Measurements from ENCODE around the gene MEF2C.
"Not testable (repeated sequence)": the region's sequence is repeated elsewhere in the genome, so short reads cannot be mapped to it uniquely, and the experiment has no call there.

Gene MEF2C

DNA sequence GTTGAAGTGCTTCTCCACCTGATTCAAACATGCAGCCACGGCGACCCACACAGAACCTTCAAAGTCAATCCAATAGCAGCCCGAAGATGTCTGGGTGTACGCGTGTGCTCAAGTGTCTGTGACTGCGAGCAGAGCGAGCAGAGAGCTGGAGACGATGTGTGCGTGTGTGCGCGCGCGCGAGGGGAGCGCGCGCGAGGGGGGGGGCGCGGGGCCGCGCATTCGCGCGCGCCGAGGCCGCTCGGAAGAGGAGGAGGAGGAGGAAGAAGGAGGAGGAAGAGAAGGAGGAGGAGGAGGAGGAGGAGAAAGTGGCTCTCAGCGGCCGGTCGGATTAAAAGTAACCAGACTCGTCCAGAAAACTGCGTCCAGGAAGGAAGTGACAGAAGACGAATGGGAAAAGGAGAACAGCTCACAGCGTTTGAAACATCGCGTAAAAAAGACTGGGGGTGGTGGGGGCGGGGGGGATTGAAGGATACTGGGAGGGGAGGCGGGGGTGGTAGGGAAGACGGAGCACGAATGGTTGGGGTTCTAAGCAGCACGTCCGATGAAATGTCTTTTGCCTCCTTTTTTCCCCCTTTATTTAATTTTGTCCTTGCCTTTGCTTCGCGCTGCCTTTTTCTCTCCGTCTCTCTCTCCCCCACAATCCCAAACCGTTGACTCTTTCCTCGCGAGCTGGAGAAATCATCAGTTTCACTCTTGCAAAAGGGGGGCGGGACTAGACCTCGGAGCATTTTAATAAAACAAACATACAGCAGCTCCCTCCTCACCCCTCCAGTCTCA is at the start of gene MEF2C:
TSS of gene MEF2C (minus strand) at position 126 of the 777 bp plus-strand sequence. CDS start 59,396 bp downstream, outside the sequence.
- DNase-seq: peak in 1 of 2 experiments; percentile 5

DNA sequence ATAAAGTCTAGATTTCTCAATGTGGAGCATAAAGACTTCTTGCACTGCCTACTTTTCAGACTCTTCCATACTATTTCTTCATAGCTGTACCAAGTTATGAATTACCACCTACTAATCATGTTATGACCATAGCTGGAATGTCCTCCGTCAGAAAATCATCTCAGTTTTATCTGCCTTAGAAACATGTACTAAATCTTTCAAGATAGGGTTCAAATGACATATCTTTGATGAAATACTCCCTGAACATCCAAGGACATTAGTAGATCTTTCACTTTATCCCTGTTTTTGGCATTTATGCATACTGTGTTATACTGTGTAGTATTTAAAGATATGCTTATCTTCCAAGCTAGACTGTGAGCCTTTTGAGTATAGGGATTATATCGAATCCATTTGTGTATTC is 49.6 kb upstream of the MEF2C start:
- no peak for DNase-seq

- DNase-seq: no peak
Observed at GRCh38 chr5:88930335-88930734, 47.4 kb upstream of the MEF2C start.

DNA sequence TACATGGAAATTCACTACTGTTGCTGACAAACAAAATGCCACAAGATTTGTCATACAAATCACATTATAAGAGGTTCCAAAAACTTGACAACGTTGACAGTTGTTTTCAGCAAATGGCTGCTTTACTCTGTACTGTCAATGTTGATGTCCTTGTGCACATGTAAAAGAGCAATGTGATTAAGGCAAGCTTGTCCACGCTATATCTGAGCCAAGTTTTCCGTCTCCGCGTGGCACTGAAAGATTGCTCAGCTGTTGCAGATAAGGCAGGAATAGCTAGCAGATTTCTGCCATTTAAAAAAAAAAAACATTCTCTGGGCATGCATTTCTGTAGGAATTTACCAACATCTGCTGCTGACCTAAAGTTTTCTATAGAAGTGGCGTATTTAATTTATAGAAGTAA is 46.4 kb upstream of the MEF2C start:
- no peak for DNase-seq

GRCh38 chr5:88926774-88927173 is 43.8 kb upstream of the MEF2C start:
- no peak for DNase-seq

DNA sequence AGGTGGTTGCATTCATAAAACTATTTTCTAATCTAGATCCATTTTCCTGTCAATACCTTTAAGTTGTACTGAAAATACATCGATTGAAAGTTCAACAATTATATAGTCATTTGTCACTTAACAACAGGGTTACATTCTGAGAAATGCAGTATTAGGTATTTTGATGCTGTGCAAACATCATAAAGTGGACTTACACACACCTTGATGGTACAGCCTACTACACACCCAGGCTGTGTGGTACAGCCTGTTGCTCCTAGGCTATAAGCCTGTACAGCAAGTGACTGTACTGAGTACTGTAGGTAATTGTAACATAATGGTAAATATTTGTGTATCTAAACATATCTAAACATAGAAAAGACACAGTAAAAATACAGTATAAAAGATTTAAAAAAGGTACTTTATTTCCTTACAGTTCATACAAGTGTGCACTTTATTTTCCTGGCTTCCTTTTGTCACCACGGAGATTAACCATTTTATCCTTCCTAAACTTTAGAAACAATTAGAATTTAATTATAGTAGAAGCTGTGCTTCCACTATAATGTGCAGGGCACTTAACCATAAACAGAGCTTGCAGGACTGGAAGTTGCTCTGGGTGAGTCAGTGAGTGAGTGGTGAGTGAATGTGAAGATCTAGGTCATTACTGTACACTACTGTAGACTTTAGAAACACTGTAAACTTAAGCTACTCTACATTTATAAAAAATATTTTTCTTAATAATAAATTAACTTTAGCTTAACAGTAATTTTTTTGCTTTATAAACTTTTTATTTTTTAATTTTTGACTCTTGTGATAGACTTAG is 42.9 kb upstream of the MEF2C start:
- no peak for DNase-seq

DNA sequence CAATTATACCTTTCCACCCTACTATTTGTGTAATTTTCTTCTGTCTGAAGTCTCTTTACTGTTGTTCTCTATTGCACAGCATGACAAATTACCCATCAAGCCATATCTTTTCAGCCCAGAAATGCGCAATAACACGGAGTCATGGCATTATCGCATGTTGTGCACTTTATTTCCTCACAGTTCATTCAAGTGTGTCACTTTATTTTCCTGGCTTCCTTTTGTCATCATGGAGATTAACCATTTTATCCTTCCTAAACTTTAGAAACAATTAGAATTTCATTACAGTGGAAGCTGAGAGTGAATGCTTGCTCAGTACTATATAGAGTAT is 41.3 kb upstream of the MEF2C start:
- no peak for DNase-seq

- no peak for DNase-seq
Observed at GRCh38 chr5:88923623-88924329, 40.8 kb upstream of the MEF2C start.

DNA sequence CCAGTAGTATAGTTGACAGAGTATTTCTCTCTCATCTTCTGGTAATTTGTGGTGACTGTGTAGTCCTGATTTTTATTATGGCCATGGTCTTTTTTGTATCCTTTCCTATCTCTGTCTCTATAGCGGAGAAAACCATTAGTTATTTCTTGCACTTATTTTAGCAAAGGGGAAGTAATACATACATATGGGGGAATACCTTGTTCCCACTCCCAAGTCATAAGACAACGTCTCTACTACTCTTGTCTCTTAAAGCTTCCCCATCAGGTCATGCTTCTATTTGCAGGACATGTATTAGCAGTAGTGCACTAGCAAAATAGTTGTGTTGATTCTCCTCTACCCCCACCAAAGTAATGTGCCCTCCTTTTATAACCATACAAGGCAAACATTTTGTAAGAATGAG is 29.8 kb upstream of the MEF2C start:
- DNase-seq: not testable (repeated sequence)

GRCh38 chr5:88911059-88911572 is 28.1 kb upstream of the MEF2C start:
- not testable (repeated sequence) for DNase-seq

GRCh38 chr5:88904478-88904877 is 21.5 kb upstream of the MEF2C start:
- not testable (repeated sequence) for DNase-seq

DNA sequence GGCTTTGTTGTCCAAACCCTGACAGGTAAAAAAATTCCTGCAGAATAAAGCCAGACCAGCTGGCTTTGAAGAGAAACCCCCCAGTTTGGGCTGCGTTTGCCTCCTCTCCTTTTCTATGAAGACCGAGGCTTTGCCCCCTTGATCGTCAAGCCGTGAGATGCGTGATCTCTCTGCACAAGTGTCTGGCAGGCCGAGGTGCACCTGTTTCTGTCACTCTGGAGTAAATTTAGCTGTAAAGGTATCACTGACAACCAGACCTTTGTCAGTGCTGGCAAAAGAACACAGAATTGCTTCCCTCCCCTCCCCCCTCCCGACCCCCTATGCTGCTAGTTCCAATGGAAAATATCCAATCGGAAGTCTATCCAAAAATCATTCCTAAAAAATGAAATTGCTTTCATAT is 21.0 kb upstream of the MEF2C start:
- DNase-seq: not testable (repeated sequence)

GRCh38 chr5:88901077-88901476 is 18.1 kb upstream of the MEF2C start:
- DNase-seq: not testable (repeated sequence)

DNA sequence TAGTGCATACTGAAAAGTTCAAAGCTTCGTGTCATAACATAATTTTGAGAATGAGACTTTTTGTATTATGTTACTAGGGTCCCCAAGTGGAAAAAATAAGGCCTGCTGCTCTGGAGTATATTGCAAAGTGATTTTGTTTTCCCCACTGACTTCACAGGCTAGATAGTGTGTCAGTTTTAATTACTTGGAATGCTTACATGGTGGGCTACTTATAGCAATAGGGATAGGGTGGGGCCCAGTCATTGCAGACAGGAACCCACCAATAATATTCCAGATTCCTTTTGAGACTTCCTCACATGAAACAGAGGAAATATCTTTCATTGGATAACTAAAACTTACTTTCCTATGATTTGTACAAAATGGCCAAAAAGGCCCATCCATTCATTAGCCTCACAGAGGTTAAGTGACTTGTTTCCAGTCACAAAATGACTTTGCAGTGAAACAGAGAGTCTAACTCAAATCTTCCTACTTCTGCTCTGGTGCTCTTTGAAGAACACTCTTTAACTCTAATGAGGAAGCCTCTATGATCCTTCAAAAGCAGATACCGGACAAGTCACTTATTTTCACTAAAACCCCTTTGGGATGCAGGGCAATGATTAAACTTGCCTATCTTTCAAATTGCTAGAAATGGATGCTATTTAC is 16.2 kb upstream of the MEF2C start:
- no peak for DNase-seq

DNA sequence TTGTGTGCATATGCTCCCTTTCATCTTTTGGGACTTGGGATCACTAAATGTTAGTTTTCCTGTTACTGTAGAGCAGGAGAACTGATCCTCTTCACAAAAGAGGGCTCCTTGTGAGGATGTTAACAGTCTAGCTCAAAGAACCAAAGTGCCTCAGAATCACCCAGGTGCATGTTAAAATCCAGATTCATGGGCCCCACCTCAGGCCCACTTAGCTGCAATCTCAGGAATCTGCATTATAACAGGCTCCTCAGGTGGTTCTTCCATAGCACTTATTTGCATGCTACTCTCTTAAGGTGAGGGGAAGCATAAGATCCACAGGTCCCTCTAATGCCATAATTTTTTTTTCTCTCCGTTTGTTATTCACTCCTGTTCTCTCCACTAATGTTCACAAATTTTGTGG is 14.8 kb upstream of the MEF2C start:
- DNase-seq: no peak

DNA sequence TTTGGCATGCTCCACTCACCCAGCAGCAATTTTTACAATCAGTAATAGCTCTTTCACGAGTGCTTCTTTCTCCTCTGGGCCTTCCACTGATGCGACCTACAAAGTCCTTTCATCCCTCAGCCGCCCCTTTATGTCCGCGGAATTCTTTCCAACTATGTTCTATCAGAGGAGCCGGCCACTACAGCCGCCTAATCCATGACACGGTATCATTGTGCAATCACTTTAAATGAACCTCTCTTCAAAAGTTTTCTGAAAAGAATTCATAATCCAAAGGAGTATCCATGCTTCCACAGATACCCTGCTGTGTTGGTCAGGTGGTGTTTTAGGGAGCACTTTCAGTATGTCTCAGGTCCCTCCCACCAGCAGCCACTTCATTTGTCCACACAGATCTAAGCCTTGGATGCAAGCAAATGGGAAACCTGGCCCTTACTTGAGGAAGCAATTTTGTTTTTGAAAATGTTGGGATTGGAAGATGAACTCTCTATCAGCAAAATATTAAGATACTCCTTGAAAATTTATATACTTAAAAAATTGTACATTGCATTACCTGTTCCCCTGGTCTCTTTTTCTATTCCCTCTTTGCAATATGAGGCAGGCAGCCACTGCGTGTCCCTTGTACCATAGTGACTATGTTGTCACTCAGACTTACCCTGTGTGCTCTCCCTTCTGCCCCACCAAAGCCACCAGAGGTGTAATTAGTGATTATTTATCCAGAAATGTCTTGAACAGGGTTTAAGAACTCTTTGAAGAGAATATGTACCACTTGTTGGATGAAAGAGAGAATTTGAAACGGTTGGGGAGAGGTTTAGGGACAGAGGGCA is 12.9 kb upstream of the MEF2C start:
- no peak for DNase-seq

GRCh38 chr5:88892669-88893068 is 9.7 kb upstream of the MEF2C start:
- DNase-seq: no peak

DNA sequence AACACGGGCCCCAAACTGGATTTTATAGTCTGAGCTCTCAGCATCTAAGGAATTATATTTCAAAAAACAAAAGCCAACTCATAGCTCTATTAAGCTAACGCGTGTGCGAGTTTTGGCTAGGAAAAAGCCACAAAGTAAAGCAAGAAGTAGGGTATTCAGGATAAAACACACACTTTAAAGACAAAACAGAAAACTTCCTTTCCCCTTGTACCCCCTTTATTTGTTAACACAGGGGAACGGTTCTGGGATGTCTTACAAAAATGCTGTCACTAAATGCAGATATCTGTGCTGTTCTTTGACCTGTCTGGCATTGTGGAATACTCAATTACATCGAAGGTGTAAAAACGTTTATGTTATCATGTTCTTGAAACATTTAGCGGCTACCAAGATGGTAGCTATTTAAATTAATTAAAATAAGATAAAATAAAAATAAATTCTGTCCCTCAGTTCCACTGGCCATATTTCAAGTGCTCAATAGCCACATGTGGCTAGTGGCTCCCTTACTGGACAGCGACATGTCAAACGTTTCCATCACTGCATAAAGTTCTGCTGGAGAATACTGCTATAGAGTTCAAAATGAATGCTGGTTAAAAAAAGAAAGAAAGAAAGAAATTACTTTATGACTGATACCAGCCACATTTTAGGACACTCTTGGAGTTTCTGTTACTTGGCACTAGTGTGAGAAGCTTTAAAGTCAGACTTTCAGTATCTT is 7.2 kb upstream of the MEF2C start:
- DNase-seq: no peak

- no peak for DNase-seq
Observed at GRCh38 chr5:88889189-88890069, 6.4 kb upstream of the MEF2C start.

DNA sequence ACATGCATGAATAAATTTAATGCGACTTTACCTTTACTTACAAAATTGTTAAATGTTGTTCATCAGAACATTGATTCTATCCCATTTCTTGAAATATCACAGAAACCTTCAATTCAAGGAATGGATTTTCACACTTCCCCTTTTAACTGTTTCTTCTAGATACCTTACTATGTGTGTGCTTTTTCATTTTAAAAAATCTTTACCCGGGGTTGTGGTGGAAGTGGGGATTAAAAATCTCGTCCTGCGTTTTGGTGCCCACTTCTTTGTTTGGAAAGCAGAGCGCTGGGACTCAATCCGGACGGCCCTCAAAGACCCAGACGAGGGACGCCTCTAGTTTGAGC is 5.8 kb upstream of the MEF2C start:
- DNase-seq: no peak
